Panc1 (cell line): ENCODE measurements around the gene ADH5. TPM values are rescaled to one million over a fixed set of nuclear protein-coding genes. Genes with fewer than 3 reads are reported as not detected.
"Not testable (repeated sequence)": the region's sequence is repeated elsewhere in the genome, so short reads cannot be mapped to it uniquely, and the experiment has no call there.

Experiments used
- ATAC-seq: fragments of 200-7000 bp; cut with Tn5 transposase; 2 replicates; pipeline ENCODE4 v1.9.1; 2020; ENCODE audit warnings: mild to moderate bottlenecking, moderate library complexity
- BruUV-seq: library from RNA; stranded (reverse); fragments of 400-500 nt; replicated peaks from 2 replicates; lab custom pipeline; 2021; lab: Mats Ljungman, UMichigan
- CTCF ChIA-PET: fragments of 300-600 bp; sonication (Branson Sonifier 250); formaldehyde crosslinking; loops from one replicate; lab custom pipeline; 2022; ENCODE audit warnings: antibody characterized with exemption; lab: Charles Lee
- POLR2A ChIA-PET: fragments of 300-600 bp; sonication (Branson Sonifier 250); formaldehyde crosslinking; loops from one replicate; lab custom pipeline; 2022; ENCODE audit warnings: antibody characterized with exemption; lab: Charles Lee
- DNase-seq: peaks from one replicate; pipeline ENCODE4 v3.0.0-alpha.2; 2010; ENCODE audit warnings: low read depth, low spot score
- H3K27ac ChIP-seq: 2 replicates; pipeline ENCODE4 v1.5.1; 2011; ENCODE audit warnings: mild to moderate bottlenecking, low read length, inconsistent platforms
- H3K27me3 ChIP-seq: fragments of 200-500 bp; sonication (Bioruptor generic); 2 replicates; pipeline ENCODE4 v1.6.0; 2014; ENCODE audit warnings: low read length, inconsistent platforms; ENCODE audit not compliant: control insufficient read depth, insufficient read depth
- H3K36me3 ChIP-seq: fragments of 200-500 bp; sonication (Bioruptor generic); 2 replicates; pipeline ENCODE4 v1.5.1; 2014; ENCODE audit warnings: inconsistent platforms, mild to moderate bottlenecking, low read length, moderate library complexity; ENCODE audit not compliant: control insufficient read depth, insufficient read depth
- H3K4me1 ChIP-seq: 2 replicates; pipeline ENCODE4 v1.5.1; 2011; ENCODE audit warnings: inconsistent platforms, mild to moderate bottlenecking, low read length, moderate library complexity; ENCODE audit not compliant: control insufficient read depth, insufficient read depth
- H3K4me3 ChIP-seq, 2 experiments: 2 replicates each; pipeline ENCODE4 v1.5.1; 2011 to 2012; ENCODE audit warnings: low read depth in 2 of 2, low read length in 2 of 2, mild to moderate bottlenecking in 2 of 2, inconsistent platforms in 1 of 2, moderate library complexity in 1 of 2
- H3K9me3 ChIP-seq: fragments of 200-500 bp; sonication (Bioruptor generic); 2 replicates; pipeline ENCODE4 v1.5.1; 2014; ENCODE audit warnings: low read depth, mild to moderate bottlenecking, inconsistent platforms, low read length, moderate library complexity; ENCODE audit not compliant: control insufficient read depth, insufficient read depth
- POLR2AphosphoS5 ChIP-seq: IDR thresholded peaks from 2 replicates; pipeline ENCODE4 v1.6.1; 2012; ENCODE audit warnings: mild to moderate bottlenecking, low read depth, low read length, moderate library complexity
- SIN3A ChIP-seq: IDR thresholded peaks from 2 replicates; pipeline ENCODE4 v1.6.1; 2012; ENCODE audit warnings: low read depth, mild to moderate bottlenecking, low read length, moderate library complexity, borderline replicate concordance; ENCODE audit not compliant: insufficient read depth
- TCF7L2 ChIP-seq: IDR thresholded peaks from 2 replicates; pipeline ENCODE4 v1.6.1; 2011; ENCODE audit warnings: mild to moderate bottlenecking, low read depth, low read length, inconsistent platforms
- in situ Hi-C: cut with HindIII; loops from 2 replicates; pipeline ENCODE4 v1.10.0; 2016; ENCODE audit warnings: low sequenced_read_pairs, low pct_unique_long_range_greater_than_20kb
- intact Hi-C: fragments of 100-400 bp; cut with micrococcal nuclease; formaldehyde crosslinking; loops from one replicate; pipeline ENCODE4 v1.10.0; 2022; ENCODE audit not compliant: unreplicated experiment
- total RNA-seq: library from RNA; stranded (reverse); gene quantifications from one replicate; pipeline ENCODE4 v1.2.1, GENCODE V29; 2021; ENCODE audit not compliant: unreplicated experiment
- TF ChIP-seq, protein P1 (sequence below): fragments of 450-650 bp; IDR thresholded peaks from 2 replicates; pipeline ENCODE4 v1.5.1; 2017; ENCODE audit warnings: mild to moderate bottlenecking
- TF ChIP-seq, protein P2 (sequence below), 2 experiments: IDR thresholded peaks; 2 replicates each; pipeline ENCODE4 v1.6.1; 2011 to 2012; ENCODE audit warnings: low read depth in 2 of 2, control low read depth in 1 of 2, low read length in 1 of 2, mild to moderate bottlenecking in 1 of 2, moderate library complexity in 1 of 2; ENCODE audit not compliant: insufficient read depth in 1 of 2

The ADH5 gene
- total RNA-seq, 1 experiment from 2014 or later = 117 TPM

DNA sequence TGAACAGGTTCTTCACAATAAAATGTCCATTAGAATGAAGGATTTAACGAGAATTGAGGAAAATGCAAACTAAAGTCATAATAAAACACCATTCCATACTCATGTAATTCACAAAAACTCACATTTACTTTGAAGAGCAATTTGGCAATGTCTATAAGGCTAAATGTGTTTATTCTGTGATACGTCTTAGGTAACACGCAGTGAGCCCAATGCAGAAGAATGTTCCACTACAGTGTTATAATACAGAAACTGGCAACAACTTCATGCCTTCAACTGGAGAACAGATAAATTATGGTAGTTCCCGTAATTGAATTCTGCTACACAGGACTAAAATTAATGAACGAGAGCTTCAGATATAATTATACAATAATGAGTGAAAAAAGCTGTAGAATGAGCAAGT lies 17.4 kb downstream of the ADH5 start:
- H3K27ac ChIP-seq = no peak overlapping the region
- in situ Hi-C loops (no loop called here), intact Hi-C loops (no loop called here)
- no peak for ATAC-seq
- no TSS peak for BruUV-seq
- H3K4me1 ChIP-seq = no peaks in the 10 kb centered on the region; the same call in 1 of the 2 replicates
- no peaks in the 10 kb centered on the region for H3K9me3 ChIP-seq
- no peak overlapping the region for H3K4me3 ChIP-seq
- DNase-seq = no peak
- TF ChIP-seq, protein P1, sequence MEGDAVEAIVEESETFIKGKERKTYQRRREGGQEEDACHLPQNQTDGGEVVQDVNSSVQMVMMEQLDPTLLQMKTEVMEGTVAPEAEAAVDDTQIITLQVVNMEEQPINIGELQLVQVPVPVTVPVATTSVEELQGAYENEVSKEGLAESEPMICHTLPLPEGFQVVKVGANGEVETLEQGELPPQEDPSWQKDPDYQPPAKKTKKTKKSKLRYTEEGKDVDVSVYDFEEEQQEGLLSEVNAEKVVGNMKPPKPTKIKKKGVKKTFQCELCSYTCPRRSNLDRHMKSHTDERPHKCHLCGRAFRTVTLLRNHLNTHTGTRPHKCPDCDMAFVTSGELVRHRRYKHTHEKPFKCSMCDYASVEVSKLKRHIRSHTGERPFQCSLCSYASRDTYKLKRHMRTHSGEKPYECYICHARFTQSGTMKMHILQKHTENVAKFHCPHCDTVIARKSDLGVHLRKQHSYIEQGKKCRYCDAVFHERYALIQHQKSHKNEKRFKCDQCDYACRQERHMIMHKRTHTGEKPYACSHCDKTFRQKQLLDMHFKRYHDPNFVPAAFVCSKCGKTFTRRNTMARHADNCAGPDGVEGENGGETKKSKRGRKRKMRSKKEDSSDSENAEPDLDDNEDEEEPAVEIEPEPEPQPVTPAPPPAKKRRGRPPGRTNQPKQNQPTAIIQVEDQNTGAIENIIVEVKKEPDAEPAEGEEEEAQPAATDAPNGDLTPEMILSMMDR = no peak
- no peak for TF ChIP-seq SIN3A
- TF ChIP-seq POLR2AphosphoS5 = no peak
- TF ChIP-seq, protein P2, sequence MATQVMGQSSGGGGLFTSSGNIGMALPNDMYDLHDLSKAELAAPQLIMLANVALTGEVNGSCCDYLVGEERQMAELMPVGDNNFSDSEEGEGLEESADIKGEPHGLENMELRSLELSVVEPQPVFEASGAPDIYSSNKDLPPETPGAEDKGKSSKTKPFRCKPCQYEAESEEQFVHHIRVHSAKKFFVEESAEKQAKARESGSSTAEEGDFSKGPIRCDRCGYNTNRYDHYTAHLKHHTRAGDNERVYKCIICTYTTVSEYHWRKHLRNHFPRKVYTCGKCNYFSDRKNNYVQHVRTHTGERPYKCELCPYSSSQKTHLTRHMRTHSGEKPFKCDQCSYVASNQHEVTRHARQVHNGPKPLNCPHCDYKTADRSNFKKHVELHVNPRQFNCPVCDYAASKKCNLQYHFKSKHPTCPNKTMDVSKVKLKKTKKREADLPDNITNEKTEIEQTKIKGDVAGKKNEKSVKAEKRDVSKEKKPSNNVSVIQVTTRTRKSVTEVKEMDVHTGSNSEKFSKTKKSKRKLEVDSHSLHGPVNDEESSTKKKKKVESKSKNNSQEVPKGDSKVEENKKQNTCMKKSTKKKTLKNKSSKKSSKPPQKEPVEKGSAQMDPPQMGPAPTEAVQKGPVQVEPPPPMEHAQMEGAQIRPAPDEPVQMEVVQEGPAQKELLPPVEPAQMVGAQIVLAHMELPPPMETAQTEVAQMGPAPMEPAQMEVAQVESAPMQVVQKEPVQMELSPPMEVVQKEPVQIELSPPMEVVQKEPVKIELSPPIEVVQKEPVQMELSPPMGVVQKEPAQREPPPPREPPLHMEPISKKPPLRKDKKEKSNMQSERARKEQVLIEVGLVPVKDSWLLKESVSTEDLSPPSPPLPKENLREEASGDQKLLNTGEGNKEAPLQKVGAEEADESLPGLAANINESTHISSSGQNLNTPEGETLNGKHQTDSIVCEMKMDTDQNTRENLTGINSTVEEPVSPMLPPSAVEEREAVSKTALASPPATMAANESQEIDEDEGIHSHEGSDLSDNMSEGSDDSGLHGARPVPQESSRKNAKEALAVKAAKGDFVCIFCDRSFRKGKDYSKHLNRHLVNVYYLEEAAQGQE (IDR thresholded peaks at IDR 0.05; ENCODE audit: insufficient read depth in 1 of 2, low read depth in 2 of 2, low read length in 1 of 2) = no peak
- TF ChIP-seq TCF7L2 = no peak
- peaks cover 12% of the 10 kb centered on the region for H3K36me3 ChIP-seq
- CTCF ChIA-PET = no interaction called here
- POLR2A ChIA-PET = no interaction called here
- H3K27me3 ChIP-seq = no peaks in the 10 kb centered on the region

DNA sequence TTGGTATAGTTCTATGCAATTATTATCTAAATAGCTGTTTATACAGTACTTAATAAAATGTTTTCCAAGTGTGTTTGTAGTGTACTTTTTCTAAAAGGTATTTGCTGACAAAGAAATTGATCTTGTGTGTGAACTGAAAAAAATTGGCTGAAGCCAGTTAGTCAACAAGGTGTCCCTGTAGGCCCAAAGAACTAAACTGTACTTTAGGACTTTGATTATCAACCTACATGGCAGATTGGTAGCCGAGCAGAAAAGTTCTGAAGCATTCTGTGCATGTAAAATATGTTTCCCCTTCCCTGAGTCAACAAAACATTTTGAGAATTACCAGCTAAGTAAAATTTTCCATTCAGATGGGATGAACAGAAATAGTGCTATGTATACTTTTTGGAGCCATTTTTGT lies 21.0 kb downstream of the ADH5 start:
- in situ Hi-C loops (no loop called here), intact Hi-C loops (no loop called here)
- ATAC-seq = no peak
- H3K36me3 ChIP-seq = peaks cover 5% of the 10 kb centered on the region; the same call in 1 of the 2 replicates
- no peak for DNase-seq
- no TSS peak for BruUV-seq
- no peak overlapping the region for H3K27ac ChIP-seq
- no peaks in the 10 kb centered on the region; the same call in 1 of the 2 replicates for H3K4me1 ChIP-seq
- TF ChIP-seq, protein P1 = no peak
- TF ChIP-seq POLR2AphosphoS5 (no peak), TCF7L2 (no peak), SIN3A (no peak)
- TF ChIP-seq, protein P2 (IDR thresholded peaks at IDR 0.05; ENCODE audit: insufficient read depth in 1 of 2, low read depth in 2 of 2, low read length in 1 of 2) = no peak
- H3K9me3 ChIP-seq = no peaks in the 10 kb centered on the region
- H3K4me3 ChIP-seq = no peak overlapping the region
- ChIA-PET CTCF (no interaction called here), POLR2A (no interaction called here)
- no peaks in the 10 kb centered on the region for H3K27me3 ChIP-seq

DNA sequence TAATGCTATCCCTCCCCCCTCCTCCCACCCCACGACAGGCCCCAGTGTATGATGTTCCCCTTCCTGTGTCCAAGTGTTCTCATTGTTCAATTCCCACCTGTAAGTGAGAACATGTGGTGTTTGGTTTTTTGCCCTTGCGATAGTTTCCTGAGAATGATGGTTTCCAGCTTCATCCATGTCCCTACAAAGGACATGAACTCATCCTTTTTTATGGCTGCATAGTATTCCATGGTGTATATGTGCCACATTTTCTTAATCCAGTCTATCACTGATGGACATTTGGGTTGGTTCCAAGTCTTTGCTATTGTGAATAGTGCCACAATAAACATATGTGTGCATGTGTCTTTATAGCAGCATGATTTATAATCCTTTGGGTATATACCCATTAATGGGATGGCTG lies 23.1 kb downstream of the ADH5 start:
- H3K9me3 ChIP-seq, DNase-seq, H3K4me3 ChIP-seq, H3K36me3 ChIP-seq, H3K27ac ChIP-seq, POLR2A ChIA-PET, CTCF ChIA-PET, in situ Hi-C loops, ATAC-seq, intact Hi-C loops, H3K27me3 ChIP-seq, BruUV-seq: not testable (repeated sequence)
- peaks cover 15% of the 10 kb centered on the region for H3K4me1 ChIP-seq
